ENCODE measurements around the gene GPLD1.

Gene GPLD1

GRCh38 chr6:24497254-24497970 lies 8.0 kb upstream of the GPLD1 start:
- no peak for TF ChIP-seq ZFP30 (CRISPR knock-in tag; IDR thresholded peaks at IDR 0.05)
- no peak for TF ChIP-seq TCF4 (CRISPR knock-in tag; IDR thresholded peaks at IDR 0.05; ENCODE audit: borderline replicate concordance)
- no peak for TF ChIP-seq ZFP3 (CRISPR knock-in tag; IDR thresholded peaks at IDR 0.05)
- TF ChIP-seq CSDC2 (CRISPR knock-in tag; IDR thresholded peaks at IDR 0.05): no peak

GRCh38 chr6:24494821-24495795 lies 5.7 kb upstream of the GPLD1 start, which contains the start of gene ALDH5A1:
ALDH5A1 (plus strand) TSS chr6:24494969; CDS start chr6:24494997, 28 bp downstream.
- peak; percentile 89 for ATAC-seq
- TF ChIP-seq ZNF70 (CRISPR knock-in tag; IDR thresholded peaks at IDR 0.05): no peak
- no peak for TF ChIP-seq ZFP3 (CRISPR knock-in tag; IDR thresholded peaks at IDR 0.05)
- no peak for TF ChIP-seq ZNF565 (CRISPR knock-in tag; conservative IDR thresholded peaks at IDR 0.05; ENCODE audit: low read depth)
- TF ChIP-seq BACH2 (CRISPR knock-in tag; IDR thresholded peaks at IDR 0.05; ENCODE audit: borderline replicate concordance): no peak
- TF ChIP-seq POU6F1 (CRISPR knock-in tag; IDR thresholded peaks at IDR 0.05; ENCODE audit: borderline replicate concordance, low read depth): no peak
- no peak for TF ChIP-seq CSRNP3 (CRISPR knock-in tag; IDR thresholded peaks at IDR 0.05)
- TF ChIP-seq CREB5 (CRISPR knock-in tag; IDR thresholded peaks at IDR 0.05; ENCODE audit: low read depth): no peak
- TF ChIP-seq PATZ1 (CRISPR knock-in tag; IDR thresholded peaks at IDR 0.05; ENCODE audit: borderline replicate concordance): no peak
- TF ChIP-seq CSDC2 (CRISPR knock-in tag; IDR thresholded peaks at IDR 0.05): no peak
- no peak for TF ChIP-seq ZC3H10 (CRISPR knock-in tag; IDR thresholded peaks at IDR 0.05)
- no peak for TF ChIP-seq ISL1 (CRISPR knock-in tag; IDR thresholded peaks at IDR 0.05)
- TF ChIP-seq TCF4 (CRISPR knock-in tag; IDR thresholded peaks at IDR 0.05; ENCODE audit: borderline replicate concordance): no peak
- TF ChIP-seq TSHZ2 (CRISPR knock-in tag; IDR thresholded peaks at IDR 0.05): no peak
- no peak for TF ChIP-seq ZFP30 (CRISPR knock-in tag; IDR thresholded peaks at IDR 0.05)
- TF ChIP-seq TOX (CRISPR knock-in tag; IDR thresholded peaks at IDR 0.05; ENCODE audit: borderline replicate concordance): no peak
- TF ChIP-seq GLIS3 (CRISPR knock-in tag; IDR thresholded peaks at IDR 0.05): no peak
- TF ChIP-seq ZNF8 (CRISPR knock-in tag; IDR thresholded peaks at IDR 0.05): no peak

More at GRCh38 chr6:24497254-24497970, 8.0 kb upstream of the GPLD1 start:
- ATAC-seq: no peak
